Nephron progenitor cell (in vitro differentiated cells): ENCODE data around the gene SLC39A13.

Experiments
- DNase-seq: peaks from one replicate; pipeline ENCODE4 v3.0.0; 2021
- H3K27ac Mint-ChIP-seq: 2 replicates; pipeline ENCODE4 v1.8.0; 2021; ENCODE audit warnings: mild to moderate bottlenecking, moderate library complexity, mixed read lengths
- H3K27me3 Mint-ChIP-seq: 2 replicates; pipeline ENCODE4 v1.8.0; 2021; ENCODE audit warnings: mild to moderate bottlenecking, low read depth, mixed read lengths; ENCODE audit not compliant: poor library complexity
- H3K36me3 Mint-ChIP-seq: 2 replicates; pipeline ENCODE4 v1.8.0; 2021; ENCODE audit warnings: low read depth, mixed read lengths
- H3K4me1 Mint-ChIP-seq: 2 replicates; pipeline ENCODE4 v1.8.0; 2021; ENCODE audit warnings: mixed read lengths
- H3K4me3 Mint-ChIP-seq: 2 replicates; pipeline ENCODE4 v1.8.0; 2021; ENCODE audit warnings: mild to moderate bottlenecking, moderate library complexity, mixed read lengths
- H3K9me3 Mint-ChIP-seq: 2 replicates; pipeline ENCODE4 v1.8.0; 2021; ENCODE audit warnings: mild to moderate bottlenecking, moderate library complexity, mixed read lengths
- TF ChIP-seq, protein P1 (sequence below): fragments of 200-600 bp; sonication (generic); IDR thresholded peaks from 2 replicates; pipeline ENCODE4 v1.5.0; 2021; ENCODE audit warnings: antibody characterized with exemption

Gene SLC39A13

GRCh38 chr11:47415949-47416472 lies 7.6 kb downstream of the SLC39A13 start:
- DNase-seq = no peak
- TF ChIP-seq, protein P1, sequence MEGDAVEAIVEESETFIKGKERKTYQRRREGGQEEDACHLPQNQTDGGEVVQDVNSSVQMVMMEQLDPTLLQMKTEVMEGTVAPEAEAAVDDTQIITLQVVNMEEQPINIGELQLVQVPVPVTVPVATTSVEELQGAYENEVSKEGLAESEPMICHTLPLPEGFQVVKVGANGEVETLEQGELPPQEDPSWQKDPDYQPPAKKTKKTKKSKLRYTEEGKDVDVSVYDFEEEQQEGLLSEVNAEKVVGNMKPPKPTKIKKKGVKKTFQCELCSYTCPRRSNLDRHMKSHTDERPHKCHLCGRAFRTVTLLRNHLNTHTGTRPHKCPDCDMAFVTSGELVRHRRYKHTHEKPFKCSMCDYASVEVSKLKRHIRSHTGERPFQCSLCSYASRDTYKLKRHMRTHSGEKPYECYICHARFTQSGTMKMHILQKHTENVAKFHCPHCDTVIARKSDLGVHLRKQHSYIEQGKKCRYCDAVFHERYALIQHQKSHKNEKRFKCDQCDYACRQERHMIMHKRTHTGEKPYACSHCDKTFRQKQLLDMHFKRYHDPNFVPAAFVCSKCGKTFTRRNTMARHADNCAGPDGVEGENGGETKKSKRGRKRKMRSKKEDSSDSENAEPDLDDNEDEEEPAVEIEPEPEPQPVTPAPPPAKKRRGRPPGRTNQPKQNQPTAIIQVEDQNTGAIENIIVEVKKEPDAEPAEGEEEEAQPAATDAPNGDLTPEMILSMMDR = no peak
- peaks cover 27% of the 10 kb centered on the region for H3K36me3 Mint-ChIP-seq
- H3K9me3 Mint-ChIP-seq = no peaks in the 10 kb centered on the region
- H3K4me3 Mint-ChIP-seq = no peak overlapping the region
- no peaks in the 10 kb centered on the region for H3K27me3 Mint-ChIP-seq
- peaks cover 7% of the 10 kb centered on the region for H3K4me1 Mint-ChIP-seq
- H3K27ac Mint-ChIP-seq = no peak overlapping the region

GRCh38 chr11:47417712-47418111 lies 9.3 kb downstream of the SLC39A13 start:
- TF ChIP-seq, protein P1 = no peak
- Mint-ChIP-seq H3K4me1 (peaks cover 7% of the 10 kb centered on the region), H3K27me3 (no peaks in the 10 kb centered on the region), H3K36me3 (peaks cover 38% of the 10 kb centered on the region), H3K27ac (peak overlapping the region; percentile 82), H3K9me3 (no peaks in the 10 kb centered on the region), H3K4me3 (no peak overlapping the region)
- DNase-seq = no peak

- TF ChIP-seq, protein P1 = no peak
- H3K27ac Mint-ChIP-seq = peak overlapping the region; percentile 80
- no peak for DNase-seq
- peaks cover 6% of the 10 kb centered on the region for H3K4me1 Mint-ChIP-seq
- H3K9me3 Mint-ChIP-seq = no peaks in the 10 kb centered on the region
- H3K4me3 Mint-ChIP-seq = no peak overlapping the region
- H3K36me3 Mint-ChIP-seq = peaks cover 38% of the 10 kb centered on the region
- H3K27me3 Mint-ChIP-seq = no peaks in the 10 kb centered on the region
These were observed 10.3 kb downstream of the SLC39A13 start for GRCh38 chr11:47418454-47419259.

DNA sequence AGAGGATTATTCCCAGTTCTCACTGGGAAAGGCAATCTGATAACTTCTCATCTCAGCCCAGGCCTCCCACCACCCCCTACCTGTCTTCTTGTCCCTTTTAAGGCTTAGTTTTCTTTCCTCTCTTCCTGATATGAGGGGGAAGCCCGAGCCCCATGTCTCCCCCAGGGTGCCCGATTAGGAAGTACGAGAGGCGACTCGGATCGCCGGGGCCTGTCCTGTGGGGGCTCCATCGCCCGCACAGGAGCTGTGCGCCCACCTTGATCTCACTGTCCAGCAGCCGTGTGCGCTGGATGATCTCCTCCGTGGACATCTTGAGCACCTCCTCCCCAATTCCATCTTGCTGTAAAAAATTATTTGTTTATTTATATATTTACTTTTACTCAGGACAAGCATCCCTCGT lies 17.2 kb downstream of the SLC39A13 start:
- DNase-seq = no peak
- H3K4me3 Mint-ChIP-seq = peak overlapping the region; percentile 100
- H3K4me1 Mint-ChIP-seq = peaks cover 24% of the 10 kb centered on the region
- H3K27ac Mint-ChIP-seq = peak overlapping the region; percentile 100
- no peaks in the 10 kb centered on the region for H3K9me3 Mint-ChIP-seq
- no peaks in the 10 kb centered on the region for H3K27me3 Mint-ChIP-seq
- H3K36me3 Mint-ChIP-seq = peaks cover 44% of the 10 kb centered on the region
- TF ChIP-seq, protein P1 = no peak

DNA sequence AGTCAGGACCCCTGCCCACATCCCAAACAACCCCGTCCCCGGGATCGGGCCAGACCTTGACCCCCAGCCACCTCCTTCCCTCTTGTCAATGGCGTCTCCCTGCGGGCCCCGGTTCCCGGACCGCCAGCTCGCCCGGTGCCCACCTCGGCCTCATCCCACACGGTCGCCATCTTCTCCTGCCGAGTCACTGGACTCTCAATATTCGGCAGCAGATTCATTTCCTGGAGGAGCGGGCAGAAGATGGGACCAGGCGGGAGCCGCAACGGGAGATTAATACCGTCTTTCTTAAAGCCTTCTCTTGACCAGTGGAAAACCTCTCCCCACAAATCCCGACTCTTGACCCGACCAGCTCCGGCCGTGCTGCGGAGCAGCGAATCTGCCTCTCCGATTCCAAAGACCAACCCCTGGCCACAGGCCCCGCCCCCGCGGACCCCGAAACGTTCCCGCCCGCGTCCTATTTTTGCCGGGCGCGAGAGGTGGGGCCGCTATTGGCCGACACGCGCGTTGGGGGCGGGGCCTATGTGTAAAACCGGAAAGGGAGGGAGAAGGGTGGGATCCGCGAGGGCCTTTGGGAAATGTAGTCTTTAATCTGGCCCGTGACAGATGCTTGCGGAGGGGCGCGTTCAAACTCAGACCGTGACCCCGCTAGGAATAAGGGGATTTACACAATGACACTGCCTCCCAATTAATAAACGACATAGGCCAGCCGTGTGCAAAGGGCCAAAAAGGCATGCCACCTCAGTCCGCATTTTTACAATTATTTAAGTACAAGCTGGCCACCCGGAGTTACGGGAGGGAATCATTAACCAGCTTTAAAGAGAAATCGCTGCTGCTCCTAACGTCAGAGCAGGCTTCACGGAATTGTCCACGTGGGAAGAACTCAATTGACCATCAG lies 17.9 kb downstream of the SLC39A13 start, which contains the start of gene PSMC3:
Gene PSMC3, minus strand, starts transcription at position 378 of the 895 bp plus-strand sequence. Its CDS starts 160 bp downstream, at position 218.
- DNase-seq = peak; percentile 99
- no peaks in the 10 kb centered on the region for H3K27me3 Mint-ChIP-seq
- H3K9me3 Mint-ChIP-seq = no peaks in the 10 kb centered on the region
- peaks cover 40% of the 10 kb centered on the region for H3K36me3 Mint-ChIP-seq
- TF ChIP-seq, protein P1 = no peak
- peak within 1 kb of the TSS; percentile 100 for H3K27ac Mint-ChIP-seq
- peaks cover 25% of the 10 kb centered on the region for H3K4me1 Mint-ChIP-seq
- peak within 1 kb of the TSS; percentile 100 for H3K4me3 Mint-ChIP-seq
